ENCODE measurements around the gene FBXO33.
A peak's percentile ranks its signal among the peaks of the same experiment; 100 is the strongest.
"Not testable (repeated sequence)": the region's sequence is repeated elsewhere in the genome, so short reads cannot be mapped to it uniquely, and the experiment has no call there.

FBXO33 gene

DNA sequence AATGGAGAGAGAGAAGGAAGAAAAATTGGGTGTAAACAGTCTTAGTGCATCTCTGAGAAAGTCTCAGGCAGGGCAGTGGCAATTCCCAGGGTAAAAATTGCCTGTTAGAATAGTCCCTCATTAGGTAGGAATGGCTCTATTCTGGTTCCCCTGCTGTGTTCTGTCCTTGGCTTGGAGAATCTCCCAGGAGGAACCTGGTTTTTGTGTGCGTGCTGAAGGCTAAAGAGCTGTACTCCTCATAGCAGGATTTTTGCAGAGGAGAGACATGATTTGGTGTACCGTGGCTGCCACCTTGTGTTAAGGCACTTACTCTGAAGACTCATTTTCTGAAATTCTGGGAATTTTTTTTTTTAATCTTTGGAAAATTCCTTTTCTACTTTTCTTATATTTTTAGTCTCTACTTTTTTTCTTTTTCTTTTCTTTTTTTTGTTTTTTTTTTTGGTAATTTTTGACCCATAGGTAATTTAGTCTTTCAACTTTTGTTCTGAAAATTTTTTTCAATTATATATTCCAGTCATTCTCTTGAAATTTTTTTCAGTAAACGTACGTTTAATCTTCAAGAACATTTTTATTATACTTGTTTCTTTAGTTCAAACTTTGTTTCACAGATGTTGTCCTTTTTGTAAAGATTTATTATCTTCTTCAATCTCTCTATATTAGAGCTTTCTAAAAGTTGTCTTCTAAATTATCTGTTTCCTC, 63.8 kb downstream of the FBXO33 start:
- DNase-seq = peak; percentile 33

- DNase-seq = no peak
Measured at GRCh38 chr14:39367387-39367751, 64.9 kb downstream of the FBXO33 start.

- DNase-seq = no peak
Measured at GRCh38 chr14:39366460-39367386, 65.5 kb downstream of the FBXO33 start.

GRCh38 chr14:39365354-39365753, 66.9 kb downstream of the FBXO33 start:
- DNase-seq = no peak

DNA sequence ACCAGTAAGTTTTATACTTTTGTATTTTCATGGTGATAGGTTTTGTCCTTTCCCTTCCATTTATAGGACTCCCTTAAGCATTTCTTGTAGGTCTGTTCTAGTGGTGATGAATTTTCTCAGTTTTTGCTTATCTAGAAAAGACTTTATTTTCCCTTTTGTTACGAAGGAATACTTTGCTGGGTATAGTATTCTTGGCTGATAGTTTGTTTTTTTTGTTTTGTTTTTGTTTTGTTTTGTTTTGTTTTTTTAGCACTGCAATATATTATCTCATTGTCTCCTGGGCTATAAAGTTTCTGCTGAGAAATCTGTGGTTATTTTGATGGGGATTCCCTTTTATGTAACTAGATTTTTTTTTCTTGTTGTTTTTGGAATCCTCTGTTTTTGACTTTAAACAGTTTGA, 67.7 kb downstream of the FBXO33 start:
- no peak for DNase-seq

DNA sequence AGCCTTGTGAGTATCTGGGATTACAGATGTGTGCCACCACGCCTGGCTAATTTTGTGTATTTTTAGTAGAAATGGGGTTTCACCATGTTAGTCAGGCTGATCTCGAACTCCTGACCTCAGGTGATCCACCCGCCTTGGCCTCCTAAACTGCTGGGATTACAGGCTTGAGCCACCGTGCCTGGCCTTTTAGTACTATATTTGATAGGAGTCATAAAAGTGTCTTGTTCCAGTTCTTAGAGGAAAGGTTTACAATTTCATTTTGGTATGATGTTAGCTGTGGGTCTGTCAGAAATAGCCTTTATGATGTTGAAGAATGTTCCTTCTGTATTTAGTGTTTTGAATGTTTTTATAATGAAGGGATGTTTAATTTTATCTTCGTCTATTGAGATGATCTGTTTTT, 70.7 kb downstream of the FBXO33 start:
- DNase-seq = not testable (repeated sequence)

DNA sequence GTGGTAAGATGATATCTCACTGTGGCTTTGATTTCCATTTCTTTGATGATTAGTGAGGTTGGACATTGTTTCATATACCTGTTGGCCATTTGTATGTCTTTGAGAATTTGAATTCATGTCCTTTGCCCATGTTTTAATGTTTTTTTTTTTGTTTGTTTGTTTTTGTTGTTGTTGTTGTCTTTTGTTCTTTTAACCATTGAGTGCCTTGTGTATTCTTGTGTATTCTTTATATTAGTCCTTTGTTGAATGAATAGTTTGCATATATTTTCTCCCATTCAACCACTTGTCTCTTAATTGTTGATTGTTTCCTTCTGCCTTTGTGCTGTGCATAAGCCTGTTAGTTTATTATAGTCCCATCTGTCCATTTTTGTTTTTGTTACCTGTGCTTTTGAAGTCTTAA, 71.9 kb downstream of the FBXO33 start:
- DNase-seq = no peak

- not testable (repeated sequence) for DNase-seq
Measured at GRCh38 chr14:39359069-39359468, 73.2 kb downstream of the FBXO33 start.

DNA sequence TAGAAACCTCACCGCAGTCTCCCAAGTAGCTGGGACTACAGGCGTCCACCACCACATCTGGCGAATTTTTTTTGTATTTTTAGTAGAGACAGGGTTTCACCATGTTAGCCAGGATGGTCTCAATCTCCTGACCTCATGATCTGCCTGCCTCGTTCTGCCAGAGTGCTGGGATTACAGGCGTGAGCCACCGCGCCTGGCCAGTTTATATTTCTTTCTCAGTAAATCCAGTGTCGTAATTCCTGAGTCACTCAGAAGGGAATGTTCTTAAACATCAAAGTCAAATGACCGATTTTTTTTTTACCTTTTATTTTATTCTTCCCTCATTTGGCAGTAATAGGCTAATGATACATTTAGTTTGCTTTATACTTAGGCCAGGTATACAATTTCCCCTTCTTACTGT, 80.5 kb downstream of the FBXO33 start:
- DNase-seq = no peak

DNA sequence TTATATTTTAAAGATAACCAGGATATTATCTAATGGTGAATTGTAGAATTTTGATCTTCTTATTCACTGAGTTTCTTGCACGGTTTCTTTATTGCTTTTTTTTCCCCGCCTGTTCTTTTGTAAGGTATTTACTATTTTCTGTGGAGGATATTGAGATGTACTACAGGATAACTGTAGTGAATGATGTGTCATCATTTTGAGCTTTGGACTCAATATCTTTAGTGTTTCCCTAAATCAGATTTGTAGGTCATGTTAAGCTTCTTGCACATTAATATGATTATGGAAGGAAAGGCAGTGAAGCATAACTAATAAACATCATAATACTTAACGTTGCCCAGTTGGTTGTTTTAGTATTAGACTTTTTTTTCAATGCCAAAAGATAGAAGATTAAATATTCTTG, 81.4 kb downstream of the FBXO33 start:
- DNase-seq = no peak

All from CD4-positive, alpha-beta T cell treated with Interleukin-12 subunit alpha and Interleukin-12 subunit beta, for 1 hour (primary cell).